Brain pericyte (primary cell): Measurements from ENCODE around the gene MICAL1.

Source experiments
- DNase-seq: peaks from one replicate; pipeline ENCODE4 v3.0.0-alpha.2; 2012; ENCODE audit warnings: low read depth, low spot score

MICAL1 gene

GRCh38 chr6:109429496-109429895 is 26.1 kb downstream of the MICAL1 start:
- no peak for DNase-seq

- DNase-seq: no peak
Measured at GRCh38 chr6:109428889-109429477, 26.6 kb downstream of the MICAL1 start.

GRCh38 chr6:109424946-109425345 is 30.6 kb downstream of the MICAL1 start:
- DNase-seq: no peak

- DNase-seq: no peak
Measured at GRCh38 chr6:109421184-109421583, 34.4 kb downstream of the MICAL1 start.

- DNase-seq: no peak
Measured at GRCh38 chr6:109420751-109421150, 34.8 kb downstream of the MICAL1 start.

GRCh38 chr6:109417646-109418045 is 37.9 kb downstream of the MICAL1 start:
- DNase-seq: no peak

GRCh38 chr6:109411034-109411433 is 44.5 kb downstream of the MICAL1 start:
- no peak for DNase-seq

- no peak for DNase-seq
Measured at GRCh38 chr6:109406196-109406595, 49.4 kb downstream of the MICAL1 start.

GRCh38 chr6:109397020-109397419 is 58.6 kb downstream of the MICAL1 start:
- DNase-seq: no peak

GRCh38 chr6:109396046-109396718 is 59.4 kb downstream of the MICAL1 start:
- DNase-seq: no peak
